HuH-7.5 (cell line): ENCODE measurements around the gene ME3.
"Not testable (repeated sequence)": the region's sequence is repeated elsewhere in the genome, so short reads cannot be mapped to it uniquely, and the experiment has no call there.

Experiments used
- DNase-seq: peaks from one replicate; pipeline ENCODE4 v3.0.0; 2011; ENCODE audit warnings: low spot score

Gene ME3

GRCh38 chr11:86663761-86664160, 8.7 kb downstream of the ME3 start:
- DNase-seq = no peak

GRCh38 chr11:86663291-86663690, 9.1 kb downstream of the ME3 start:
- DNase-seq = no peak

- DNase-seq = no peak
Measured at GRCh38 chr11:86660736-86661135, 11.7 kb downstream of the ME3 start.

- DNase-seq = no peak
Measured at GRCh38 chr11:86660088-86660487, 12.3 kb downstream of the ME3 start.

- no peak for DNase-seq
Measured at GRCh38 chr11:86658534-86658933, 13.9 kb downstream of the ME3 start.

GRCh38 chr11:86645212-86645611, 27.2 kb downstream of the ME3 start:
- DNase-seq = not testable (repeated sequence)

GRCh38 chr11:86644291-86644690, 28.1 kb downstream of the ME3 start:
- no peak for DNase-seq

- DNase-seq = no peak
Measured at GRCh38 chr11:86641537-86642261, 30.7 kb downstream of the ME3 start.

- DNase-seq = no peak
Measured at GRCh38 chr11:86639137-86639536, 33.3 kb downstream of the ME3 start.

- DNase-seq = no peak
Measured at GRCh38 chr11:86638673-86639072, 33.7 kb downstream of the ME3 start.

- DNase-seq = no peak
Measured at GRCh38 chr11:86637988-86638387, 34.4 kb downstream of the ME3 start.

GRCh38 chr11:86636275-86636674, 36.1 kb downstream of the ME3 start:
- no peak for DNase-seq

GRCh38 chr11:86632499-86633269, 39.7 kb downstream of the ME3 start:
- DNase-seq = no peak

GRCh38 chr11:86630229-86630981, 42.0 kb downstream of the ME3 start:
- no peak for DNase-seq

- DNase-seq = no peak
Measured at GRCh38 chr11:86629045-86629706, 43.2 kb downstream of the ME3 start.

- no peak for DNase-seq
Measured at GRCh38 chr11:86627776-86628455, 44.5 kb downstream of the ME3 start.

- no peak for DNase-seq
Measured at GRCh38 chr11:86625981-86626380, 46.4 kb downstream of the ME3 start.

GRCh38 chr11:86625544-86625943, 46.9 kb downstream of the ME3 start:
- DNase-seq = no peak

- DNase-seq = no peak
Measured at GRCh38 chr11:86624366-86624765, 48.0 kb downstream of the ME3 start.

- no peak for DNase-seq
Measured at GRCh38 chr11:86623736-86624135, 48.7 kb downstream of the ME3 start.

- no peak for DNase-seq
Measured at GRCh38 chr11:86623041-86623621, 49.3 kb downstream of the ME3 start.
